NCI-H446 treated with DMSO at 0.1 percent for 48 hours (cell line): ENCODE results near the gene DNAJB6.

Experiments used
- DNase-seq: peaks from one replicate; lab custom pipeline; 2025; lab: John Stamatoyannopoulos, UW

The DNAJB6 gene

DNA sequence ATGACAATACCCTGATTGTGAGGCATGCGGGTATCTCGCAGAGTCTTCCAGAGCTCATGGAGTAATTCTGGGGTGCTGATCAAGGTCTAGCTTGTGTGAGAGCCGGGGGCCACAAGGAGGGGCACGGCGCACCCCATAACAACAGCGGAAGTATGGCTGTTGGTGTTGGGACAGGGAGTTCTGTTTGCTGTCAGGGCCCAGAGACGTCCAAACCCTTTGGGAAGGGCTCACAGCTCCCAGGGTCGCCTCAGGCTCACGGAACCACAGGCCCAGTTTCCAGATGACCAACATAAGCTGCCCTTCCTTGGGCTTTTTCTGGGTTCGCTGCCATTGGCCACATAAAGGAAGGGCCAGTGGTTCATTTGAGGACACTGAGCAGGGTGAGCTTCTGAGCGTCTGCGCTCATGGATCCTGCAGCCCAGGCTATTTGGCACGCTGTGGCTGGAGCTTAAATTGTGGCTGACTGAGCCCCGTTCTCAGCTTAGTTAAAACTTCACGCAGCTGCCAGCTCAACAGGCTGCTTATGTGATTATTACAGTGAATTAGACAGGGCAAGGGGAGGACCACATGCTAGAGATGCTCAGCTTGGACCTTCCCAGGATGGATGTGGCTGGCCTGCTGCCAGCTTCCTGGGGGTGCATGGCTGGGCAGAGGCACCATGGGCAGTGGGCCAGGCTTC lies 92.3 kb downstream of the DNAJB6 start:
- DNase-seq = peak; percentile 12

DNA sequence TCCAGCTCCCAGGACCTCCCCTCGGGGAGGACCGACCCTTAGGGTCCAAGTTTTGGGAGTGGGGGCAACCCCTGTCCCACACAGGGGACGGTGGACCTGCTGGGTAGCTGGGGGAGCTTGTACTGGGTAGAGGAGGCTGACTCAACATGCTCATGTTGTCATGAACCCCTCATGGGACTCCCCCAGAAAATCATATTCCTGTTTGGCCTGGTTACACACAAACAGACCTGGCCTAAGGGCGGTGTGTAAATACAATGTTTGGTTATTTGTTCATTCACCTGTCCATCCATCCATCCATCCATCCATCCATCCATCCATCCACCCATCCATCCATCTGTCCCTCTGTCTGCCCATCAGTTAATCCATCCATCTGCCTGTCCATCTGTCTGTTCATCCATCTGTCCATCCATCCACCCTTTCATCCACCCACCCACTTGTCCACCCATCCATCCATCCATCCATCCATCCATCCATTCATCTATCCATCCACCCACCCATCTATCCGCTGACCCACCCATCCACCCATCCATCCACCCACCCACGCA lies 92.9 kb downstream of the DNAJB6 start:
- no peak for DNase-seq

DNA sequence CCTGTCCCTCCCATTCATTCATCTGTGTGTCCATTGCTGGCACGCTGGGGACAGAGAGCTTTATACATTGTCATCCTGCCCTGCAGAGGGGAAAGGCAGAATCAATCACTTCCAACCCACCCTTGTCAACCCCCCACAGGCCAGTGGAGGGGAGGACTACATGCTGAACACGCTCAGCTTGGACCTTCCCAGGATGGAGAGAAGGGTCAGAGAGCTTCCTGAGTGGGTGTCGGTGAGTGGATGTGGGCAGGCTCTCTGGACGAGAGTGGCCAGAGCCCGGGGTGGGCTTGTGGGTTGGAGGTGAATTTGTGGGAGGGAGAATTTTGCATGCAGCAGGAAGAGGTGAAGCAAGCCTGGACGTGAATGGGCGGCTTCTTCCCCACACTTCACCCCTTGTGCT lies 93.9 kb downstream of the DNAJB6 start:
- no peak for DNase-seq

DNA sequence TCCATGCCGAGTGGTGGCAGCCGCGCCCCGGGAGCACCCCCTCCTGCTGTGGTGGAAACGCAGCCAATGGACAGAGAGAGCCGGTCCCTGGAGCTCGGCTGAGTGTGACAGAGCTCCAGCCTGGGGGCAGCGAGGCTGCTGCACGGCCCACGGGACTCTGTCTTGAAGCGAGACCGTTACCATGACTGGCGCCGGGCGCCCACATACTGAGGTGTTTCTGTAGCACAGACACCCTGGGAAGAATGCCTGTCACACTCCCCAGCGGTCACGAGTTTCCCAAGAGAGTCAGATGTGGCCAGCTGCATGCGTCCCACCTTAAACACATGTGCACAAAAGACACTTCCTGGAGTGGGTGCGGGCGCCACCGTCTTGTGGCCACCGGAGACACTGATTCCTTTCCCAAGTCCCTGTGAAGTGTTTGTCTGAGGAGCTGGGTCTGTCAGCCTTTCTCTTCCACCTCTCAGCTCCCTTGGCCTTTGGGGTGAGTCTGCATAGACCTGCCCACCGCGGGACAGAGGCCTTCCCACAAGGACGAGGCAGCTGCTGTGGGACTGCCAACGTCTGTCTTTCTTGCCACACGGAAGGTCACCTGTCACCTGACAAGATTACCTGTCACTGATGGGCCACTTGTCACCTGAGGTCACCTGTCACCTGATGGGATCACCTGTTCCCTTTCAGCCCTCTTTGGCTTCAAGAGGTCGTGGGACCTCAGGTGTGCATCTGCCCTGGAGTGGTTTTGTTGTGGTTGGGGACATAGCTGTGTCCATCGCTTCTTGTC lies 94.6 kb downstream of the DNAJB6 start:
- no peak for DNase-seq

GRCh38 chr7:157431951-157432540 lies 95.2 kb downstream of the DNAJB6 start:
- DNase-seq = no peak

GRCh38 chr7:157432541-157432956 lies 95.7 kb downstream of the DNAJB6 start:
- peak; percentile 3 for DNase-seq

GRCh38 chr7:157432957-157433576 lies 96.3 kb downstream of the DNAJB6 start:
- DNase-seq = no peak

- DNase-seq = no peak
Measured at GRCh38 chr7:157433628-157434027, 96.8 kb downstream of the DNAJB6 start.

DNA sequence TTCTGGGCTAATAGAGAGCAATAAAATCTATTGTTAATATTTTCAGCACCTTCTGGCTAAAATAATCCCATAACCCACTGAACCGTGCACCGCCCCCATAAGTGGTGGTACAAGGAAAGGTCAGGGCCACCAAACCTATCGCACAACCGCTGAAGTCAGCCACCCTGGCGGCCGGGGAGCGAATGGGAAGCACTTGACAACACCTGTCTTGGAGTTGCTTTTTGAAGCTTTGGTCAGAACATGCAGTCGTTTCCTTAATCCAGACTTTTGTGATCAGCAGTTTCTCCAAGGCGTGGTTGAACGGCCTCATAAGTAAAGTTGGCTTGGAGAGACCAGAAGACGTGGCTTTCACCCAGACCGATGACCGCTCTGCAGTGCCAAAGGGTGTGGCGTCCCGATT lies 97.4 kb downstream of the DNAJB6 start:
- no peak for DNase-seq

- no peak for DNase-seq
Measured at GRCh38 chr7:157434701-157435100, 97.9 kb downstream of the DNAJB6 start.

GRCh38 chr7:157436076-157436475 lies 99.3 kb downstream of the DNAJB6 start:
- DNase-seq = no peak

DNA sequence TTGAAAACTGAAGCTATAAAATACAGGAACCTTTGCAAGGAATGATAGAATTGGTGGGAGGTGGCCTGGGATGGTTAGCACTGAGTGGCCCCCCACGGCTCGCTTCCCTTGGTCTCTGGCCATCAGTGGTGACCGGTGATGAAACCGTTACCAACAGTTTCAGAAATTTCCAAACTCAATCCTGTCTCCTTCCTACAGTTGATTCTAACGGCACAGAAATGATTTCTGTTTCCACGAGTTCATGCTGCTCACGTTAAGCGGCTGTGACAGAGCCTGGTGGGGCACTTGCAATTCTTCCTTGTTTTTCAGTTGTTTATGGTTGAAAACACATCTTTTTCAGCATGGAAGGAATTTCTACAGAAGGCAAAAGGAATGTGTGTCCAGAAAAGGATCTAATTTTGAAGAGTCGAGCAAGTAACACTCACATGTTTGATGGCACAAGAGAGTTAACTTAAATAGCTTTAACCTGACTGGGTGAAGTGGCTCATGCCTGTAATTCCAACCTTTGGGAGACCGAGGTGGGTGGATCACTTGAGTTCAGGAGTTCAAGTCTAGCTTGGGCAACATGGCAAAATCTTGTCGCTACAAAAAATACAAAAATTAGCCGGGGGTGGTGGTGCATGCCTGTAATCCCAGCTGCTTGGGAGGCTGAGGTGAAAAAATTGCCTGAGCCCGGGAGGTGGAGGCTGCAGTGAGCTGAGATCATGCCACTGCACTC lies 100.1 kb downstream of the DNAJB6 start:
- no peak for DNase-seq

DNA sequence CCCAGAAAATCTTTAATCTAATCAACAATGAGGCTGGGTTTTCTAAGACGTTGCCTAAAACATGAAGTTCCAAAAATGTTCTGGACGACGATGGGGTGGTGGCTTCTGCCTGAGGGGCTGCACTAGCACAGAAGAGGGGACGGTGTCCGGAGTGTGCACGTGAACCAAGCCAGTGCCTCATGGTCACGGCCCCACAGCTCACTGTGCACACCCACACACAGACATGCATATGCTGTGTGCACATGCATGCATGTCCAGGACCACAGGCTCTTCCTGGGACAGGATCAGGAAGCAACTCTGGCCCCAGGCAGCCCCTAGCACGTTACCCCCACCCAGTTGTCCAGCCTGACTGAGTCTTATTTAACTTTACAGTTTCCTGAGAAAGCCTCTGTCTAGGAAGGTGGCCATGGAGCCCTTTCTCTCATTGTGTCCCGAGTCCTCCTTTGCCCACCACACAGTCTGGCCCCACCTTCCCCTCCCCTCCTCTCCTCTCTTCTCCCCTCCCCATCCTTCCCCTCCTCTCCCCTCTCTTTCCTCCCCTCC lies 100.8 kb downstream of the DNAJB6 start:
- DNase-seq = no peak

- no peak for DNase-seq
Measured at GRCh38 chr7:157438121-157439025, 101.6 kb downstream of the DNAJB6 start.

GRCh38 chr7:157439149-157439548 lies 102.3 kb downstream of the DNAJB6 start:
- no peak for DNase-seq

- DNase-seq = no peak
Measured at GRCh38 chr7:157439761-157440160, 103.0 kb downstream of the DNAJB6 start.

DNA sequence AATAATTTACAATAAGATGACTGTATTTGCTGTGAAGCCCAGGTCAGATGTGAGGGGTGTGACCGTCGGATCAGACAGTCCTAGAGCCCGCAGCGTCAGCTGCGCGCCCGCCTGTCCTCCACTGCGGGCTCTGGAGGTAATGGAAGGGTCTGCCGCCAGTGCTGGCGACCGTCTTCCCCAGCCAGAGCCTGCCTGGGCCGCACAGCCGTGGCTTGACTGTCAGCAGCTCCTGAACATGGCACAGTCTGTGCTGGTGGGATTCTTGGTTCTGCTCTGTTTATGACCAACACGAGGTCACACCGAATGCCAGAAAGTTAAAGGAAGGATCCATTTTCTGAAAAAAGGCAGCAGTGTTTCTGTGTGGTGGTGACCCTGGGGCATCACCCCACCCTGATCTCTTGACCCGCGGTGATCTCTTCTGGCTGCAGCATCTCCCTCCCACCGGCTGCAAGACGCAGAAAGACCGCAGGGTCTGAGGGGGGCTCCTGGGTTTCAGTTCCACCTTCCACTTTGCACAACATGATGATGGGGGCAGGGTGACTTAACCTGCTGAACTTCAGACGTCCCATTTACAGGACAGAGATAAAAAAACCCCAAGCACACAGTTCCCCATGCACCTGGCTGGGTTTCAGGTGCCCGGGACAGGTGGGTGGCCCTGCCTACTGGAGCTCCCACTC lies 103.7 kb downstream of the DNAJB6 start:
- no peak for DNase-seq

- no peak for DNase-seq
Measured at GRCh38 chr7:157441023-157441399, 104.2 kb downstream of the DNAJB6 start.

DNA sequence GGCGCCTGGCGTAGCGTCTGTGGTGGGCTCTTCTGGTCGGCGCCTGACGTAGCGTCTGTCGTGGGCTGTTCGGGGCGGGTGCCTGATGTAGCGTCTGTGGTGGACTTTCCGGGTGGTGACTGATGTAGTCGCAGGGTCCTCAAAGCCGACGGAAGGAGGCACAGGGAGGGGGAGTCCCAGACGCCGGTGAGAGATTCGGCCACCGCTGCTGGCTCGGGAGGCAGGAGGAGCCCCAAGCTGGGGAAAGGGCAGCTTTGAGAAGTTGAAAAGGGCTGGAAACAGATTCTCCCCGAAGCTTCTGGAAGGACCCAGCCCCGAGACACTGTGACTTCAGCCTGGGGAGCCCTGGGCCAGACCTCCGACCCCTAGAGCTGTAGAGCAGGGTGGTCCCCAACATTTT lies 105.7 kb downstream of the DNAJB6 start:
- no peak for DNase-seq
